NCI-H2171 treated with DMSO at 0.1 percent for 48 hours (cell line): ENCODE results near the gene NEMP1.

Experiments
- DNase-seq: peaks from one replicate; lab custom pipeline; 2025; lab: John Stamatoyannopoulos, UW

NEMP1 gene

DNA sequence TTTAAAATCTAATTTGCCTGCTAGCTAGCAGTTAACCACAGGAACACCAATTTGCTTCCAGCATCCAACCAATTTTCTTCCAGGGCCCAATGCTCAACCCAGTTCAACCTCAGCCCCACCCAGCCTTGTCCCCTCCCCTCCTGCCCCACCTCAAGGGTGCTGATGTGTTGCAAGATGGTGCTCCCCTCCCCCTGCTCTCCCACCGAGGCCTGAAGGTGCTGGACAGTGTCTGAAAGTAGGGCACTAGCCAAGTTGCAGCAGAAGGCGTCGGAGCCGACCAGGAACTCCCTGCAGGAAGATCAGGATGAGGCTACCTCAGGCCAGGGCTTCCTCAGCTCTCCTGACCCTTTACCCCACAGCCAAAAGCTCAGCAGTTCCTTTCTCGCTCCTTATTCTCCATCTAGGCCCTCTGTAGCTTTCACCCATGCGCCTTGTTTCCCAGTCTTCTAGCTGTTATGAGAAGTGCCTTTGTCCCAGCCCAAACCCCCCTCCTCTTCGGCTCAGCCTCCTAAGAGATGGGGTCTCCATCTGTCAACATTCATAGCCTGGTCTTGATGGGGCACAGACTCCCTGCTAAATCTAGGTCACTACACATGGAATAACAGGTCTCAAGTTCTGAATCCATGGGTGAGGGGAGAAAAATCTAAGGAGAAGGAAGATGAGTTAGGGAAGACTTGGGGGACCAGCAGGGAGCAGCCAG, 29.0 kb upstream of the NEMP1 start:
- DNase-seq = no peak

DNA sequence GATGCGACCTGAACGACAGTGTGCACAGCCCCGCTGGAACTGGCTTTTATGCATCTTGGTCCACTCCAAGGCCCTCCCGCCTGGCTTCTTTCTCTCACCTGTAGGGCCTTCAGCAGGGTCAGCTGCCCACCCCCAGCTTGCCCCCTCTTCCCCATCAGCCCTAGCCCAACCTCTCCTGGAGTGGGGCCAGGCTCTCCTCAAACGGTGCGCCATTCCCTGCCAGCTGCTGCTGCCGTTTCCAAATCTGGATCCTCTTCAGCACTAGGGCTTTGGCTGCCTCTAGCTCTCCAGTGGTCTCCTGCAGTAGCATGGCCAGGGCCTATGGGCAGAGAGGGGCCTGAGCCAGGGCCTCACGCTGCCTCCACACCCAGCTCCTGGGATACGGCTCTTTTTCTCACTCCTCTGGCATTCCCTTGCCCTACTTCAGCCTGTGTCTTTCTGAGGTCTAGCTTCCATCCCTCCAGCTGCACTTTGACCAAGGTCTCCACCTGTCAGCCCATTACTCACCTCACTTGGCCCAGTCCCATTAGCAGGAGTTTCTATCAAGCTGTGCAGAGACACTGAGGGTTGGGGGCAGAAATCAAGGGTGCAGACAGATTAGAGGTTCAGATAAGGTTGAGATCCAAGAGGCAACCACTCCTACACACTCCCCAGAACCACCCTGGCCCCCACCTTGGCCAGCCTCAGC, 27.6 kb upstream of the NEMP1 start:
- no peak for DNase-seq

DNA sequence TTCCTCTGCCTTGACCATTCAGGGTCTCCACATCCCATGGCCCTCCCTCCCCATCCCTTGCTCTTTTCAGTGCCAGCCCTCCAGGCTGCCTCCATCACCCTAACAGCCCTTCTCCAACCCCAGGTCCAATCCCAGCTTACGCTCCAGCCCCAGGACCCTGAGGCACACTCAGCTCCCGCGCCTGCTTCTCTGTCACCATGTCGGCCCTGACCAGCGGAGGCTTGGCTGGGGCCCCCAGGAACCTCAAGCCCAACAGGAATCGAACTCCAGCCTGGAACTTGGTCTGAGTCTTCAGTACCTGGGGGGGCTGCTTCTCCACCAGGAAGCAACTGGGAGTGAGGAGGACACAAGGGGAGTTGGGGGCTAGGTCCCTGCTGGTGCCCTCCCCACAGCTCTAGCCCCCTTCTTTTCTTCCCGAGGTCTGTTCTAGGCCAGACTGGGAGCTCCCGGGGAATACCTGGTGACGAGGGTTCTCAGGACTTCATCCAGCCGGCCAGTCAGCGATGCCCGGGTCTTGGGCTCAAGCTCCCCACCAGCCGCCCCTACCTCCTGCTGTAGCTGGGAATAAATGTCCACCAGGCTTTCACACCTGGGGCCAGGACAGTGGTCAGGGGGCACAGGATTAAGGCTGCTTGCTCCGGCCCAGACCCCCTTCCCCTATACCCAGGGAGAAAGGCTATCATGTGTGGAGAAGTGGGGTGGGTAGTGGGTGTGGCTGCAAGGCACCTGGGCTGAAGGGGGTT, 26.6 kb upstream of the NEMP1 start:
- no peak for DNase-seq

DNA sequence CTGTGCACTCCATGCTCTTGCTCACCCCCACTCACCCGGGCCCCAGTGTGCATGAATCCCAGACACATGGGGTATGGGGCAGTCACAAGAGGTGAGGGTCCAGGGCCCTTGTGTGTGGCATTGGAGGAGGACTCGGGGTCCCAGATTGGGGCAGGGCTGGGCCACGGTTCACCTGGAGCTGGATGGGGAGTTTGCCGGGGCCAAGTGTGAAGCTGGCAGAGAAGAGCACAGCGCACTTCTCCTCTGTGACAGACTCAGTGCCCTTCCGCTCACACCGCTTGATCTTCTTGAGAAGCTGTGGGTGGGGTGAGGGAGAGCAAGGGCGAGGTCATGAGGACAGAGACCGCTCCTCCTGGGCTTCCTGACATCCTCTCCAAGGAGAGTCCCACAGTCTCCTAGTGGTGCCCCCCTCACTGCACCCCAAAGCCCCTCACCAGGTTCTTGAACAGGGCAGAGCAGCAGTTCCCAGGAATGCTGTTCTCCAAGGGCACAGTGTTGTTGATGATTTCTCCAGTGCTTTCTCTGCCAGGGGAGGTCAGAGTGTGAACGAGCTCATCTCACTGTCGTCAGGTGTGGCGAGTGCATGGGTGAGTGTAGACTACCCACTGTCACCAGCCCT, 25.8 kb upstream of the NEMP1 start:
- no peak for DNase-seq

DNA sequence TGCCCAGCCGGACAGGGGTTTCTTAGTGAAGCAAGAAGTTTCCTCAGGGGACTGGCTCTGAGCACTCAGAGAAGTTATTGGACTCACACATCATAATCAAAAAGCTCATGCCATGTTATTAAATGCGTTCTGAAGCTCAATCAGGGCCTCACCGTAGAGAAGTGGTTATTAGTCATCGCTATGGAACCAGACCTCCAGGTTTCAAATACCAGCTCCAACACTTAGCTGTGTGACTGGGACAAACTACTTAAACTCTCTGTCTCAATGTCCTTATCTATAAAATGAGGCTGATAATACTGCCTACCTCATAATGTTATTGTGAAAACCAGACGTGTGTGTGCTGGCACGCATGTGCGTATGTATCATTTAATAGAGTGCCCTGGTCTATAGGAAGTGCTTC, 25.3 kb upstream of the NEMP1 start:
- no peak for DNase-seq

DNA sequence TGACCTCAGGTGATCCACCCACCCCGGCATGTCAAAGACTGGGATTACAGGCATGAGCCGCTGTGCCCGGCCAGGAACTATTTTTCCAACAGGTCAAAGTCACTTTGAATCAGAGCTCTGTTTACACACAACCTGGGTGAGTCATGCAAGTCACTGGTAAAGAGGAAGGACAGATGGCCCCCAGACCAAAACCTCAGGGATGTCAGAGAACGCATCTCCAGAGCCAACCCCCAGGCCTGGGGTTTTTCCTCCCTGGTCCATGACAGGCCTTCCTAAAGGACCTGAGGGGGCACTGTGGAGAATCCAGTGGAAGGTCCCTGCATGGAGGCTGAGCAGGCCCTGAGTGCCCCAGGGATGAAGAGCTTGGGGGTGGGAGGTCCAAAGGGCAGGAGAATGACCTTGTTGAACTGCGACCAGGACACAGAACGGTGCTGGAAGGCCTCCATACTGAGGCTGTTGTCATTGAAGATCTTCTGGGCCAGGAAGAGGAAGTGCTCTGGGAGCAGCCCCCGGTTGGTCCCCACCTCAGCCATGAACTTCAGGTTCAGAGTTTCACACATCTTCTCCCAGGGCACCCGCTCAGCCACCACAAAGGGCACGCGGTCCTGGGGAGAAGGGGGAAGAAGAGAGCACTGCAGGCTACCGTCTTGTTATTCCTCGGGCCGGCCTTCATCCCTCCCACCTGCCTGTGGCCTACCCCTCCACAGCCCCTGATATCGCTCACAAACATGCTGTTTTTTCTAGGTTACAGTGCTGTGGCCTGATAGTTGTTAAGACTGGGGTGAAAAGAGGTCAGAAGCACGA, 23.5 kb upstream of the NEMP1 start:
- DNase-seq = no peak

DNA sequence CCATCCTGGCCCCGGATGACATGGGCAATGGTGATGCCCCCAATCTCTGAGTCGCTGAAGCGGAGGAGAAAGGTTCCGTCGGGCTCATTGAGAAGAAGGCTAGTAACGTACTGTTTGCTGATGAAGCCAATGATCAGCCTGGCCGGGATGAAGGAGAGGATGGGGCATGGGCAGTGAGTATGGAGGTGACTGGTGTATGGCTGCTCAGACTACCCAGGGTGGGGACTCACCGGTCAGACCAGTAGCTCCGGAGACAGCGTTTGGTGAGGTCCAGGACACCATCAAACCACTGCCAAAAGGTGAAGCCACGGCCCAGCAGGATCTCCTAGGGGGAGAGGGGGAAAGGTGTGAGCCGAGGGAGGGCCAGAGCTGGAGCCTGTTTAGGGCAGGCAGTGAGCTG, 21.2 kb upstream of the NEMP1 start:
- DNase-seq = no peak

DNA sequence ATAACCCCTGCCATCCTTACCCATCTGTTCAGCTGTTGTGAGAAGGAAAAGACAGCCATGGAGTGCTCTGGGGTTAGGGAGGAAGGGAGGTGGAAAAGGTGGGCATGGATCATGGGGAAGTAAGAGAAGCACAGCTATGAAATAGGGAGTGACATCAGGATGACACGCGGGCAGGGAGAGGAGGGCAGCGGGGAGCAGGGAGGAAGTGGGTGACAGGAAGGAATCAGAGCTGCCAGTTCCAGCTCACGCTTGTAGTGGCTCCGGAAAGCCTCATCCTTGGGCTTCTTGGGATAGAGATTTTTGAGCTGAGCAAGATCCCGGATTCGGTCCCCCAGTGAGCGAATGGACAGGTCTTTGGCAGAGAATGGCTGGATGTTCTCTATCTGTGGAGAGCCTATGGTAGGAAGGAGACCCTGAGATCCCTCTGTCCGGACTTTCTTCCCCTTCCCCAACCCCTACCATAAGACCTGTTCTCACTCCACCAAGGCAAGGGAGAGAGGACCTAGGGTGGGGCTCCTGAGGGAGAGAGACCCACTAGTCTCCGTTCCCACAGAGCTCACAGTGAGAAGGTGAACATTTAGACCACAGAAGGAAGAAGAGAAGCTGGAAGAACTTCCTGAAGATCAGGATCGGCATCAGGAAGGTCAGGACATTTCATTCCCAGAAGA, 20.6 kb upstream of the NEMP1 start:
- no peak for DNase-seq

DNA sequence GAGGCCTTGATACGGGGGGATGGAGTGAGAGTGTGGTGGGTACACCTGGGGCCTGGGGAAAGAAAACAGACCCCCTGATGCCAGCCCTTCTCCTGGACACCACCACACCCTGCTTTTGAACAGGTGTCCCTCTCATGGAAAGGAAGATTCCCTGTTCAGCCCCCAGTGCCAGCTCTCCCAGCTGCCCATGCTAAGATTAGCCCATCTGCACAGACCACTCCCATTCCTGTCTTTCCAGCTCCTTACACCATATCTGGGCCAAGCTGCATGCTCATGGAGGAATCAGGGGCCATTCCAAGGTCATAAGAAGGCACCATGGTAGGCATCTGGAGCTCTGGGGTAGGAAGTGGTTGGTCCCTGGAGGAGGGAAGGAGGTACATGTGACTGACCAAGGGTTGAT, 20.0 kb upstream of the NEMP1 start:
- no peak for DNase-seq

DNA sequence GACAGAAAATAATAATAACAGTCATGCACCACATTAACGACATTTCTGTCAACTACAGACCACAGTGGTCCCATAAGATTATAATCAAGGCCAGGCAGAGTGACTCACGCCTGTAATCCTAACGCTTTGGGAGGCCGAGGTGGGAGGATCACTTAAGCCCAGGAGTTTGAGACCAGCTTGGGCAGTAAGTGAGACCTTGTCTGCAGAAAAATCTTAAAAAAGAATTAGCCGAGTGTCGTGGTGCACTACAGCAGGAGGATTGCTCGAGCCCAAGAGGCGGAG, 18.9 kb upstream of the NEMP1 start:
- no peak for DNase-seq

DNA sequence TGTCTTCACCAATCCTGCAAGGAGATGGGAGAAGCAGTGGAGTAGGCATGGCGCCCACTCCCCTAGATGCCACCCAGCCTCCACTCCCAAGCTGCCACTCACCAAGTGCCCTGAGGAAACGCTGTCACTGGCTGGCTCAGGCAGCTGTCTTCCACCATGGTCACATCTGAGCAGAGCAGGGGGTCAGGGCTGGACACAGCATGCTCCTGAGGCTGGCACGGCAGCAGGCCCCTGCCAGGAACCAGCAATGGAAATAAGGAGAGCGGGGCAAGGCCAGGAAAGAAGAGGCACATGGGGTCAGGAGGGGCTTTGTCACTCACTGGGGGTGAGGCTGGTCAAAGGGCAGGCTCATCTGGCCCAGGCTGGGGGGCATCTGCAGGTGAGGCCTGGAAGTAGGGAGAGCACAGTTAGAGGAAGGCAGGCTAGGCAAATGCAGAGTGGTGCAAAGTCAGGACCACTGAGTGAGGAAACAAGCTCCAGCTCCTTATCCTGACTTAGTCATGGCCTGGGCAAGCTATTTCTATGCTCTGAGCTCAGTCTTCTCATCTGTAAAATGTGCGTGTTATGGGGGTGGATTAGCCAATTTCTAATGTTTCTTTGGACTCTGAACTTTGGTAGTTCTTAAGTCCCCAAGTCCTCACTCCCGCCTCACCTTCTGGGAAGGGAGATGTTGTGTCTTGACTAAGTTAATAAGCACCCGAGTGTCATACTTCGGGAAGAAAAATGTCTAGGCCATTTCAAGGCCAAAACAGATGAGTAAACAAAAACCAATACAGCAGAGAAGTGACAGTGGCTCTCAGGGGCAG, 18.4 kb upstream of the NEMP1 start:
- no peak for DNase-seq

DNA sequence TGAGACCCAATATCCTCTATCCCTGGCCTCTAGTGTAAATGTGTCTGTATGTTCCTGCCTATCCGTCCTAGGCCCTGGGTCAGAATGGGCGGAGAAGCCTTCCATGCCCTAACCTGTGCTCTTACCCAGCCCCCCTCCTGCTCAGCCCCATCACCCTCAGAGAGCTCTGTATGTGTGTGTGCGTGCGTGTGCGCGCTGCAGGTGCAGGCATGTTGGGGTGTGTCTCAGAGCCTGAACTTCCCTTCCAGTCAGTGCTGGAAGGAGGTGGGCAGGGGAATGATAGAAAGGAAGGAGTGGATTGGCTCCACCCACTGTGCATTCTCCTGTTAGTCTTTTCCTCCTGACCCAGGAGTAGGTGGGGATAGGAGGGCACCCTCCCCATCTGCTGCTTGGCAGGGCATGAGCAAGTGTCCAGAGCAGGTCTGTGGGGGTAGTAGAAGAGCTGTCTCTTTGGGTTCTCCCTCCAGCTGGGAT, 17.5 kb upstream of the NEMP1 start:
- DNase-seq = peak; percentile 88

DNA sequence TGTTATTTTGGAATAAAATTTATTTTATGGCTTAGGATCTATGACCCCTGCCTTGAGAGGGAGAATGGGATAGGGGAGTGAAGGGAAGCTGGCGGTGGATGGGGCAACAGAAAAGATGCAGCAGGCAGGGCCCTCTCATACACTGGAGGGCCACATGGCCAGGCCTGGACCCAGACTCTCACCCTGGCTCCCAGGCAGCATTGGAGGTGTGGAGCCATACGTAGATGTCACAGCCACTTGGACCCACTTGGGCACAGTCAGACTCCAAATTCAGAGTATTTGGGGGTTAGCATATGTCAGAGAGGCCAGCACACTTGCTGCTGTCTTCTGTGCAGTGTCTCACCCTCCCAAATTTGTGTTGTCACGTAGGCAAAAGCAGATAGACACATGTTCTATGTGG, 16.8 kb upstream of the NEMP1 start:
- no peak for DNase-seq

DNA sequence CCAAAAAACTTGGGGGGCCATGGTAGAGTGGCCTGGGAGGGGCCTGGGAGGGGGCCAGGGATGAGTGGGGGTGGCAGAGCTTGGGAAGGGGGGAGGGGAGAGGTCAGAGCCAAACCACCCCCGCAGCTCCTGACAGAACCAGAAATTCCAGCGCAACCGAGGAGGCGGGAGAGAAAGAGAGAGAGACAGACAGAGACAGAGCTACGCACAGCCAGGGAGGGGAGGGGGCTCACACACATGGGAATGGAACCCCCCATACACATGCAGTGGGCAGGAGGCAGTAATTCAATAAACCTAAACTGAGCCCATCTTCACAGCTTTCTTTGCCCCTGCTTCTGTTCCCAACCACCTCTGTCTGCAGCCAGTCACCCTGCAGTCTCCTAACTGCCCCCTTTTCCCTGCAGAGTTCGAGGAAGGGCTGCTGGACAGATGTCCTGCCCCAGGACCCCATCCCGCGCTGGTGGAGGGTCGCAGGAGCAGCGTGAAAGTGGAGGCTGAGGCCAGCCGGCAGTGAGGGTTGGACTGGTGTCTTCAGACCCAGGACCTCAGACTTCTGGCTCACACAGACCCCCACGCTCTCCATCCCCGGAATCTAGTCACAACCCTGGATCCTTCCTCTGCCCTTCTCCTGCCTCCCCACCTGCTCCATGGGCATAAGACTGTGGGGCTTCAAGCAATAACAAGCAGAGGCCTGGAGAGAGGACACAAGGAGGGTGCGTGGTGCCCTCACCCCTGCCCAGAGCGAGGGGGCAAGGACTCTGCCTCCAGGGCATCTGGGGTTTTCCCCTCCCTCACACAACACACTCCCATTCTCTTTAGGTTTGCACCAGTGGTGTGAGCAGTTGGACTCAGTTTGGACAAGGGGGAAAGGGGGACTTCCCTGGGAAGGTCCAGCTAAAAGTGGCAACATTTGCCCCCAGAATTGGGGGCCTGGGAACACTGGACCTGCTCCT, 15.9 kb upstream of the NEMP1 start:
- DNase-seq = no peak

DNA sequence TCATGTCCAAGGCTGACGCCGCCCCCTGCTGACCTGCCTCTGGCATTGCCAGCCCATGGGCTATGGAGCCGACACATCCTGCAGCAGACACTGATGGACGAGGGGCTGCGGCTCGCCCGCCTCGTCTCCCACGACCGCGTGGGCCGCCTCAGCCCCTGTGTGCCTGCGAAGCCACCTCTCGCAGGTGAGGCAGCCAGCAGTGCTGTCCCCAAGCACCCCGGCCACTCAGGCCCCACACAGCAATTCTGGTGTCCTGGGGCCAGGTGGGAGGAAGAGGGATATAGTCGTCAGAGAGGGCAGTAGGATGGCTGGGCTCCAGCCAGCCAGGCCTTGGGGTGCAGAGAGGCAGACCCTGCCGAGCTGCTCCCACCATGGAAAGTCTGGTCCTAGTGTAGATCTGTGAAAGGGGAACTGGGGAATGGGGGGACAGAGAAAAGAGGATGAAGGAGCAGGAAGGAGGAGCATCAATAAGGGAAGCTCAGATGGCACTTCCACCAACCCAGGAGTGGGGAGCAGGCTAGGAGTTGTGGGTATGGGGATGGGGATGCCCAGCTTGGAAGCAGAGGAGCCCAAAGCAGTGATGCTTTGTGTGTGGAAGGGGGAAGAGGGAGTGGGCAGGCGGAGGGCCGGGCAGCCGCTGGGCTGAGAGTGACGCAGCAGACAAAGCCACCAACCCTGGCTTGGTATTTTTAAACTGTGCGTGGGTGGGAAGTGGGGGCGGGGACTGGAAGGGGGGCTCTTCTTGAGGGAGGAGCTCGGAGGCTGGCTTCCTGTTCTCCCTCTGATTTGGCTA, 15.0 kb upstream of the NEMP1 start:
- no peak for DNase-seq

DNA sequence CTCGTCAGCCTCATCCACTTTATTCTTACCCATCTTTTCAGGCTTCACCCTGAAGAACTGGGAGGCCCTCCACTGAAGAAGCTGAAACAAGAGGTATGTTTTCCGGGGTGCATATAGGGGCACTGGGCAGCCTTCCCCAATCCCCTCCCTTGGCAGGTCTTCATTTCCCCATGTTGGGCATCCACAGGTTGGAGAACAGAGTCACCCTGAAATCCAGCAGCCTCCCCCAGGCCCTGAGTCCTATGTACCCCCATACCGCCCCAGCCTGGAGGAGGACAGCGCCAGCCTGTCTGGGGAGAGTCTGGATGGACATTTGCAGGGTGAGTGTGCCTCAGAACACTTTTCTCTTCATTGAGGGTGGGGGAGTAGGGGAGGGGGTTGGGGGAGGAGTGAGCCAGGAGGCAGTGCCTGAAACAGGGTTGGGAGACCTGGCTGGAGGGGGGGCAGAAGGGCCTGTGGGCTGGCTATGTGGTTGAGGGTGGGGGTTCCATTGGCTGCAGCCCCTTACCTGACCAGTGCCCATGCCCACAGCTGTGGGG, 14.4 kb upstream of the NEMP1 start:
- DNase-seq = no peak

DNA sequence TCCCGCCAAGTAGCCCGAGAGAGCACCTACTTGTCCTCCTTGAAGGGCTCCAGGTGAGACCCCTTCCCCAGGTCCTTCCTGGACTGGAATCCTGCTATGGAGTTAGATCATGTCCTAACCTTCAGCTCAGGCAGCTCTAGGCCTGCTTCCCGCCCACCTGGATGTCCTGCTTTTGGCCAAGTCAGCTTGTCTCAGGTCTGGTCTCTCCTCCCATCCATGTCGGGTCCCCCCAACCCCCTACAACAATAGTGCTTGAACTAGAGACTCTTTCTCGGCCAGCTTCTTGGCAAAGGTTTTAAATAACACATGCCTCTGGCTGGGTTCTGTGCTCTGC, 13.9 kb upstream of the NEMP1 start:
- DNase-seq = no peak
